Measurements from ENCODE around the gene KDELR3. TPM values are rescaled to one million over a fixed set of nuclear protein-coding genes. Genes with fewer than 3 reads are reported as not detected.

KDELR3 gene
- total RNA-seq, 1 experiment from 2014 or later: 33.1 TPM

GRCh38 chr22:38491707-38492348 lies 23.9 kb downstream of the KDELR3 start:
- no peak for DNase-seq (ENCODE audit: low read depth, low spot score)

More at GRCh38 chr22:38491707-38492348, 23.9 kb downstream of the KDELR3 start:
- no peak for ATAC-seq
- CTCF ChIA-PET: no interaction called here
- no peaks in the 10 kb centered on the region for H3K27me3 ChIP-seq (ENCODE audit: insufficient read depth, low read length)
- peaks cover 79% of the 10 kb centered on the region for H3K79me2 ChIP-seq (ENCODE audit: insufficient read depth, low read length)
- POLR2A ChIA-PET: interaction anchor here (0.6 to 1.4 kb wide), 2 partner anchors 10 to 32 kb away, joined by 7 to 9 read pairs; no protein-coding TSS in a partner anchor
- intact Hi-C loops (cut with micrococcal nuclease): no loop called here
- H3K9me3 ChIP-seq (ENCODE audit: control insufficient read depth in 1 of 2, insufficient read depth in 1 of 2, low read depth in 1 of 2, low read length in 2 of 2): no peaks in the 10 kb centered on the region
- no peak overlapping the region for H3K9ac ChIP-seq (ENCODE audit: low read length)
- TF ChIP-seq EZH2phosphoT487 (IDR thresholded peaks at IDR 0.05; ENCODE audit: borderline replicate concordance): no peak
- TF ChIP-seq JUND (IDR thresholded peaks at IDR 0.05): no peak
- no peak for TF ChIP-seq ZFX (IDR thresholded peaks at IDR 0.05)
- no peak for TF ChIP-seq ATF3 (IDR thresholded peaks at IDR 0.05)
- TF ChIP-seq YY1 (IDR thresholded peaks at IDR 0.05; ENCODE audit: extremely low read depth, insufficient replicate concordance, low read depth, low read length): no peak
- no peak for TF ChIP-seq ELF1 (IDR thresholded peaks at IDR 0.05; ENCODE audit: borderline replicate concordance, low read depth)
- TF ChIP-seq FOSL1 (IDR thresholded peaks at IDR 0.05; ENCODE audit: low read depth): no peak
- no peak for TF ChIP-seq ZNF274 (IDR thresholded peaks at IDR 0.05; ENCODE audit: low read depth, low read length)
- TF ChIP-seq EZH2 (IDR thresholded peaks at IDR 0.05): no peak
- no peak for TF ChIP-seq SIN3A (IDR thresholded peaks at IDR 0.05; ENCODE audit: low read depth)
- no peak for TF ChIP-seq CEBPB (IDR thresholded peaks at IDR 0.05; ENCODE audit: low read depth)
- no peak for TF ChIP-seq SRF (IDR thresholded peaks at IDR 0.05; ENCODE audit: low read depth)
- no peak for TF ChIP-seq EGR1 (IDR thresholded peaks at IDR 0.05; ENCODE audit: low read depth)
- no peak for TF ChIP-seq ZBTB33 (IDR thresholded peaks at IDR 0.05; ENCODE audit: extremely low read depth, insufficient replicate concordance, low read length)
- TF ChIP-seq CBX3 (IDR thresholded peaks at IDR 0.05; ENCODE audit: low read depth): no peak
- TF ChIP-seq MAX (IDR thresholded peaks at IDR 0.05): no peak
- no peak for TF ChIP-seq TCF7L2 (IDR thresholded peaks at IDR 0.05; ENCODE audit: borderline replicate concordance, extremely low read depth, insufficient read depth, insufficient read length)
- no TSS peak for BruUV-seq (replicated peaks)
- H3K9me2 ChIP-seq (ENCODE audit: insufficient read depth): no peaks in the 10 kb centered on the region
- H4K20me1 ChIP-seq (ENCODE audit: insufficient read depth): peaks cover 30% of the 10 kb centered on the region; the same call in 1 of the 2 replicates
- H3K36me3 ChIP-seq (ENCODE audit: control insufficient read depth in 1 of 2, insufficient read depth in 2 of 2, low read length in 2 of 2): peaks cover 88% of the 10 kb centered on the region in 2 experiments
- H2AFZ ChIP-seq (ENCODE audit: low read depth, low read length, poor library complexity, severe bottlenecking): no peak overlapping the region
- RAD21 ChIA-PET (ENCODE audit: low non-redundant PET in 1 of 2, low total read pairs in 2 of 2, uncharacterized antibody in 2 of 2, unreplicated experiment in 2 of 2): interaction anchor here in 1 of 2 experiments (0.6 kb wide), 1 partner anchor 67 kb away, joined by 3 read pairs; no protein-coding TSS in a partner anchor
- no peak overlapping the region for H3K4me3 ChIP-seq (replicated peaks in 1 of 2; ENCODE audit: low read depth in 1 of 2, low read length in 2 of 2)
- no peak overlapping the region for H3K27ac ChIP-seq (ENCODE audit: low read depth, low read length)
- no peak overlapping the region for H3K4me2 ChIP-seq (ENCODE audit: low read length)
- H3K4me1 ChIP-seq (ENCODE audit: control insufficient read depth in 1 of 2, insufficient read depth in 2 of 2, low read length in 2 of 2): no peaks in the 10 kb centered on the region; a peak in 1 of 4 replicates

All from HCT116 (cell line).